H1 (cell line): ENCODE results near the gene GRHL3. TPM values are rescaled to one million over a fixed set of nuclear protein-coding genes. Genes with fewer than 3 reads are reported as not detected.

Source experiments
- CTCF ChIA-PET: fragments of 300-600 bp; sonication (Branson Sonifier 250); formaldehyde crosslinking; loops from one replicate; lab custom pipeline; 2021; ENCODE audit not compliant: partially characterized antibody; lab: Charles Lee
- POLR2A ChIA-PET: fragments of 300-600 bp; sonication (Branson Sonifier 250); formaldehyde crosslinking; loops from one replicate; lab custom pipeline; 2021; ENCODE audit warnings: inconsistent platforms; ENCODE audit not compliant: partially characterized antibody; lab: Charles Lee
- DNase-seq, 2 experiments: peaks; one replicate each; pipeline versions ENCODE4 v3.0.0 to v3.0.0-alpha.2; 2010 to 2022; ENCODE audit warnings: low spot score in 2 of 2, low read depth in 1 of 2, mixed read lengths in 1 of 2
- FAIRE-seq: peaks from 2 replicates; lab custom pipeline; 2011; peaks lifted over from hg19 to GRCh38; lab: Jason Lieb, UNC
- H2AFZ ChIP-seq: 2 replicates; pipeline ENCODE4 v1.8.1; 2012; ENCODE audit warnings: low read length, inconsistent platforms
- H2AK5ac ChIP-seq: 2 replicates; pipeline ENCODE4 v1.6.1; 2013; ENCODE audit warnings: low read depth, low read length
- H2BK120ac ChIP-seq: replicated peaks from 2 replicates; pipeline ENCODE3; 2013; ENCODE audit warnings: low read depth, low read length, inconsistent platforms
- H2BK12ac ChIP-seq: 2 replicates; pipeline ENCODE4 v1.6.1; 2013; ENCODE audit warnings: low read depth, low read length
- H2BK15ac ChIP-seq: 2 replicates; pipeline ENCODE4 v1.6.1; 2013; ENCODE audit warnings: low read length
- H2BK20ac ChIP-seq: 2 replicates; pipeline ENCODE4 v1.6.1; 2013; ENCODE audit warnings: low read length
- H2BK5ac ChIP-seq: 2 replicates; pipeline ENCODE4 v1.6.1; 2013; ENCODE audit warnings: low read depth, low read length
- H3K14ac ChIP-seq: 2 replicates; pipeline ENCODE4 v1.6.1; 2013; ENCODE audit warnings: inconsistent platforms; ENCODE audit not compliant: insufficient read length
- H3K18ac ChIP-seq: 2 replicates; pipeline ENCODE4 v1.6.1; 2013; ENCODE audit warnings: low read length; ENCODE audit errors: extremely low read depth
- H3K23ac ChIP-seq: 2 replicates; pipeline ENCODE4 v1.6.1; 2013; ENCODE audit warnings: inconsistent platforms; ENCODE audit not compliant: insufficient read length
- H3K23me2 ChIP-seq: 2 replicates; pipeline ENCODE4 v1.6.1; 2013; ENCODE audit warnings: low read depth, low read length
- H3K27ac ChIP-seq: 2 replicates; pipeline ENCODE4 v1.6.1; 2011; ENCODE audit warnings: low read depth, low read length, inconsistent platforms
- H3K27me3 ChIP-seq, 4 experiments: replicated peaks in 1 of 4; 1 replicate in 1 of 4; 2 replicates in 3 of 4; pipeline versions ENCODE4 v1.6.1 to v1.8.1; 2011 to 2013; ENCODE audit warnings: low read length in 3 of 4, mild to moderate bottlenecking in 3 of 4, inconsistent platforms in 2 of 4, mixed read lengths in 2 of 4, moderate library complexity in 1 of 4; ENCODE audit not compliant: control insufficient read depth in 3 of 4, insufficient read depth in 3 of 4; ENCODE audit errors: extremely low read depth in 1 of 4
- H3K36me3 ChIP-seq, 4 experiments: 2 replicates each; pipeline versions ENCODE4 v1.6.1 to v1.8.1; 2011 to 2013; ENCODE audit warnings: mild to moderate bottlenecking in 4 of 4, low read length in 3 of 4, moderate library complexity in 2 of 4, control low read depth in 1 of 4, inconsistent platforms in 1 of 4; ENCODE audit not compliant: insufficient read depth in 4 of 4, control insufficient read depth in 2 of 4
- H3K4ac ChIP-seq: replicated peaks from 2 replicates; pipeline ENCODE3; 2013; ENCODE audit warnings: low read length, low read depth, mixed read lengths, inconsistent platforms; ENCODE audit not compliant: insufficient read length
- H3K4me1 ChIP-seq, 4 experiments: replicated peaks in 1 of 4; 1 replicate in 1 of 4; 2 replicates in 3 of 4; pipeline versions ENCODE4 v1.6.1 to v1.8.1; 2011 to 2013; ENCODE audit warnings: low read length in 3 of 4, inconsistent platforms in 2 of 4, mixed read lengths in 1 of 4; ENCODE audit not compliant: insufficient read depth in 4 of 4, control insufficient read depth in 3 of 4
- H3K4me2 ChIP-seq, 2 experiments: 2 replicates each; pipeline versions ENCODE4 v1.6.1 to v1.8.1; 2011 to 2013; ENCODE audit warnings: low read depth in 2 of 2, low read length in 2 of 2, control low read depth in 1 of 2, inconsistent platforms in 1 of 2, mild to moderate bottlenecking in 1 of 2; ENCODE audit not compliant: insufficient read depth in 1 of 2
- H3K4me3 ChIP-seq, 4 experiments: fragments of 200-600, 300-600 bp in 1 of 4; sonication (generic), shearing (Covaris generic), sonication (Bioruptor Twin) in 1 of 4; 2 replicates each; pipeline versions ENCODE4 v1.5.1 to v1.8.1; 2011 to 2016; ENCODE audit warnings: low read length in 4 of 4, low read depth in 3 of 4, control low read depth in 2 of 4, inconsistent platforms in 2 of 4, mild to moderate bottlenecking in 2 of 4, mixed read lengths in 1 of 4, moderate library complexity in 1 of 4; ENCODE audit not compliant: insufficient read depth in 2 of 4; ENCODE audit errors: extremely low read depth in 1 of 4
- H3K56ac ChIP-seq: replicated peaks from 2 replicates; pipeline ENCODE3; 2013; ENCODE audit warnings: low read depth, mild to moderate bottlenecking, mixed read lengths, low read length, inconsistent platforms; ENCODE audit not compliant: insufficient read length
- H3K79me1 ChIP-seq: 2 replicates; pipeline ENCODE4 v1.6.1; 2013; ENCODE audit warnings: low read depth, low read length, control low read depth
- H3K79me2 ChIP-seq, 2 experiments: 2 replicates each; pipeline versions ENCODE4 v1.6.1 to v1.8.1; 2012 to 2013; ENCODE audit warnings: low read length in 2 of 2, mild to moderate bottlenecking in 2 of 2, inconsistent platforms in 1 of 2; ENCODE audit not compliant: insufficient read depth in 2 of 2, control insufficient read depth in 1 of 2
- H3K9ac ChIP-seq, 4 experiments: replicated peaks in 1 of 4; 1 replicate in 1 of 4; 2 replicates in 3 of 4; pipeline versions ENCODE4 v1.6.1 to v1.8.1; 2011 to 2013; ENCODE audit warnings: low read depth in 3 of 4, low read length in 3 of 4, control low read depth in 2 of 4, mild to moderate bottlenecking in 2 of 4, moderate library complexity in 2 of 4, inconsistent platforms in 1 of 4; ENCODE audit errors: extremely low read depth in 1 of 4
- H3K9me3 ChIP-seq, 2 experiments: 2 replicates each; pipeline versions ENCODE4 v1.6.1 to v1.8.1; 2012 to 2013; ENCODE audit warnings: mild to moderate bottlenecking in 2 of 2, moderate library complexity in 2 of 2, control low read depth in 1 of 2, inconsistent platforms in 1 of 2, low read depth in 1 of 2, low read length in 1 of 2, mixed read lengths in 1 of 2; ENCODE audit not compliant: insufficient read depth in 2 of 2
- H4K20me1 ChIP-seq, 2 experiments: replicated peaks in 1 of 2; 2 replicates each; pipeline versions ENCODE3 to v1.8.1; 2011 to 2013; ENCODE audit warnings: inconsistent platforms in 2 of 2, low read length in 2 of 2, mild to moderate bottlenecking in 1 of 2; ENCODE audit not compliant: insufficient read depth in 2 of 2, control insufficient read depth in 1 of 2
- H4K5ac ChIP-seq: 2 replicates; pipeline ENCODE4 v1.6.1; 2013; ENCODE audit warnings: low read length, low read depth, mixed read lengths, inconsistent platforms; ENCODE audit not compliant: insufficient read length
- H4K8ac ChIP-seq: 2 replicates; pipeline ENCODE4 v1.8.0; 2013; ENCODE audit warnings: mild to moderate bottlenecking, moderate library complexity, low read length, inconsistent platforms; ENCODE audit not compliant: insufficient read depth; ENCODE audit errors: extremely low read depth
- H4K91ac ChIP-seq: replicated peaks from 2 replicates; pipeline ENCODE3; 2013; ENCODE audit warnings: low read length, mixed read lengths, inconsistent platforms; ENCODE audit not compliant: insufficient read length
- EZH2 ChIP-seq: fragments of 200-600 bp; sonication (generic); IDR thresholded peaks from 2 replicates; pipeline ENCODE4 v1.7.1; 2012; ENCODE audit warnings: low read depth, mild to moderate bottlenecking, moderate library complexity, low read length, inconsistent platforms; ENCODE audit not compliant: severe bottlenecking
- TAF7 ChIP-seq: optimal IDR thresholded peaks from 2 replicates; pipeline ENCODE3; 2011; ENCODE audit warnings: low read depth, mild to moderate bottlenecking, inconsistent platforms, low read length, moderate library complexity, borderline replicate concordance
- WGBS, 2 experiments: shearing (Covaris generic) in 1 of 2; methylation state at CpG; one replicate each; pipeline versions ENCODE4 v1.1.6 to v1.1.7; 2013 to 2015; ENCODE audit warnings: low lambda C conversion rate in 2 of 2, mixed read lengths in 2 of 2, inconsistent platforms in 1 of 2, low coverage in 1 of 2, missing lambda C conversion rate in 1 of 2; ENCODE audit not compliant: insufficient replicate concordance in 2 of 2, insufficient coverage in 1 of 2, insufficient read length in 1 of 2; ENCODE audit errors: extremely low coverage in 1 of 2, missing lambda C conversion rate in 1 of 2; 5-methylcytosine and 5-hydroxymethylcytosine counted together
- polyA plus RNA-seq, 7 experiments: library from polyadenylated mRNA; depleted of rRNA in 3 of 7; stranded (reverse) in 5 of 7; unstranded in 2 of 7; fragments of >200 nt in 5 of 7; fragments of 200-250 nt in 2 of 7; gene quantifications; 1 replicate in 5 of 7; 2 replicates in 1 of 7; 4 replicates in 1 of 7; pipeline versions ENCODE4 v1.2.1 to v1.2.3, GENCODE V29; 2011 to 2013; ENCODE audit warnings: missing spikeins in 2 of 7, mixed read lengths in 2 of 7
- total RNA-seq: library from RNA; stranded (reverse); fragmentation: NEBNext Ultra II Directional; extraction: Animal tissue kit (Norgen Biotek cat#: 25700); gene quantifications from 2 replicates; pipeline ENCODE4 v1.2.1, GENCODE V29; 2021

GRHL3 gene
- total and polyA plus RNA-seq, 2 of the 8 experiments (the other 6 are each of a cell fraction or from before 2014, with no cell fraction given), result 0.80 to 1.8 TPM

DNA sequence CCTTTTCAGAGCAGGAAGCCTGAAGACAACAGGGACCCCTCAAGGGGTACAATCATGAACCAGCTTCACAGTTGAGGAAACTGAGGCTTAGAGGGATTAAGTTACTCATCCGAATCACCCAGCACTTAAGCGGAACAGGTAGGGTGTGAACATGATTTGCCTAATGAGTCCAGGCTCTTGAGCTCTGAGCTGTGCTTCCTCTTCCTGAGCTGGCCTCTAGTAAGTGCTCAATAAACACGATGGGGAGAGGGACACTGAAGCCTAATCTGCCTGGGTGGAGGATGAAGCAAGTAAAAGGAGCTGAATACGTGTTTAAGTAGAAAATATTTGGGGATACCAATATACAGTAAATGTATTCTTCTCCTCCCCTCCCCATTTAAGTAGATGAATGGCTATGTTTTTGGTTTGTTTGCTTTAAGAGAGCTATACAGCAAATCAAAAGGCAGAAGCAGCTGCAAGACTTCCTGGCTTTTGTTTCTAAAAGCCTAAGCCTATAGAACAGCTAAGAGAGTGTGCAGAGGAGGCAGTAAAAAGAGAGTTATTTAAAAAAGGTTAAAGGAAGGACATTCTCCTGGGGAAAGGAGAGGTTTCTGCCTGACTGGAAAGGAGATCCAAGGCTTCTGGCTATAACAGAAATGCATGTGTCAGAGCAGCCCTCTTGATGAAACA lies 74.0 kb downstream of the GRHL3 start:
- Histone ChIP-seq H2BK120ac (no peak overlapping the region), H3K4me1 (peaks cover 0 to 2% (median 0%) of the 10 kb centered on the region in 4 experiments; a peak in 4 of 7 replicates), H4K5ac (no peak overlapping the region), H3K4ac (no peak overlapping the region), H2BK15ac (no peak overlapping the region), H3K4me2 (no peak overlapping the region), H3K27ac (no peak overlapping the region; the same call in 1 of the 2 replicates), H3K9me3 (no peaks in the 10 kb centered on the region), H2BK20ac (no peak overlapping the region), H3K79me2 (no peaks in the 10 kb centered on the region), H2AFZ (no peak overlapping the region), H3K23ac (no peak overlapping the region), H3K9ac (no peak overlapping the region), H4K91ac (no peak overlapping the region), H4K20me1 (no peaks in the 10 kb centered on the region), H2AK5ac (no peak overlapping the region), H3K23me2 (no peaks in the 10 kb centered on the region), H3K27me3 (no peaks in the 10 kb centered on the region), H3K14ac (no peak overlapping the region), H3K4me3 (no peak overlapping the region), H2BK12ac (no peak overlapping the region)
- 69% methylated on average over 4 of the region's 4 CpGs; no CpG with 5 or more reads in 1 of the 2 experiments for WGBS, 2 experiments
- POLR2A ChIA-PET, result interaction anchor here (0.8 to 1.5 kb wide), 3 partner anchors 16 to 242 kb away, joined by 3 to 5 read pairs (median 4); no protein-coding TSS in a partner anchor
- TF ChIP-seq EZH2 (no peak), TAF7 (no peak)
- TF ChIP-seq, all 59 proteins: peak for 0
- Histone ChIP-seq H4K8ac (no peak overlapping the region), H3K36me3 (no peaks in the 10 kb centered on the region), H3K79me1 (no peaks in the 10 kb centered on the region), H2BK5ac (no peak overlapping the region), H3K18ac (no peak overlapping the region), H3K56ac (no peak overlapping the region)
- FAIRE-seq (no peak), DNase-seq (peak in 1 of 2 experiments; percentile 42)
- CTCF ChIA-PET, result interaction anchor here (0.6 to 8.4 kb wide), 43 partner anchors 9 to 309 kb away, joined by 3 to 465 read pairs (median 5); partner anchors contain the start of genes IFNLR1, NIPAL3 and STPG1
